HG03571 (cell line): ENCODE measurements around the gene INTS3.
A peak's percentile ranks its signal among the peaks of the same experiment; 100 is the strongest.
"Not testable (repeated sequence)": the region's sequence is repeated elsewhere in the genome, so short reads cannot be mapped to it uniquely, and the experiment has no call there.

ENCODE experiments used
- ATAC-seq: cut with Tn5 transposase; IDR thresholded peaks from one replicate; pipeline ENCODE4 v1.9.1; 2021; ENCODE audit not compliant: unreplicated experiment

Gene INTS3

DNA sequence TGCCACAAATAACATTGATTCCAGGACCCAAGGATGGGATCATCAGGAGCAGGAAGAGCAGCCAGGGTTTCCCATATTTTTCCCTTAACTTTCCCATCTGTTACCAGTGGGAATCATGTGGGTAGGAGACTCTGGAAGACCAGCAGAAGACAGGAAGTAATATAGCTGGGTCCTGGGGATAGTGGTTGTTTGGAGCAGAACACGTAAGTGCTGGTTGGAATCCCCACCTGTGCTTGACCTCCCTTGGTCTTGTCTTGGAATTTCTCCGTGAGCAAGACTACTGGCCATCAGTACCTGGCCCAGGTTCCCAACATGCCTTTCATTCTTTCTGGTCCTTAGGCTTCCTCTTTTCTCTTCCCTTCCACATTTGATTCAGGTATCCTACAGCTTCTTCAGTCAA lies 26.4 kb downstream of the INTS3 start:
- ATAC-seq = no peak

DNA sequence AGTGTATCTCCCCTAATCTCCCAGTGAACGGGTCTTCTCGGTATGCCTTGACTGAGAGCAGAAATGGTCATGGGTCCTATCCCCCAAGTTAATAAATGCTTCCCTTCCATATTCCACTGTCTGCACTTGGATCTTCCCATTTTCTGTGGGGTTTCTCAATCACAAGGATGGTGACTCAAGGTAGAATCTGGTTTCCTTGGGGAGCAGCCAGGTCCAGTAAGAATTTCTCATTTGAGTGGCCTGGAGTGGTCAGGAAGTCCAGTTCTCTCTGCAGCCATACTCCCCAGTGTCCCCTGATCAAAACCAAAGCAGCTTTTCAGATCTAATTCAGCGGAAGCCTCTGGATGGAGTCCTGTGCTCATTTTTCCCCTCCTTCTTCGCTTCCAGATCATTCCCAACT lies 32.6 kb downstream of the INTS3 start:
- no peak for ATAC-seq

DNA sequence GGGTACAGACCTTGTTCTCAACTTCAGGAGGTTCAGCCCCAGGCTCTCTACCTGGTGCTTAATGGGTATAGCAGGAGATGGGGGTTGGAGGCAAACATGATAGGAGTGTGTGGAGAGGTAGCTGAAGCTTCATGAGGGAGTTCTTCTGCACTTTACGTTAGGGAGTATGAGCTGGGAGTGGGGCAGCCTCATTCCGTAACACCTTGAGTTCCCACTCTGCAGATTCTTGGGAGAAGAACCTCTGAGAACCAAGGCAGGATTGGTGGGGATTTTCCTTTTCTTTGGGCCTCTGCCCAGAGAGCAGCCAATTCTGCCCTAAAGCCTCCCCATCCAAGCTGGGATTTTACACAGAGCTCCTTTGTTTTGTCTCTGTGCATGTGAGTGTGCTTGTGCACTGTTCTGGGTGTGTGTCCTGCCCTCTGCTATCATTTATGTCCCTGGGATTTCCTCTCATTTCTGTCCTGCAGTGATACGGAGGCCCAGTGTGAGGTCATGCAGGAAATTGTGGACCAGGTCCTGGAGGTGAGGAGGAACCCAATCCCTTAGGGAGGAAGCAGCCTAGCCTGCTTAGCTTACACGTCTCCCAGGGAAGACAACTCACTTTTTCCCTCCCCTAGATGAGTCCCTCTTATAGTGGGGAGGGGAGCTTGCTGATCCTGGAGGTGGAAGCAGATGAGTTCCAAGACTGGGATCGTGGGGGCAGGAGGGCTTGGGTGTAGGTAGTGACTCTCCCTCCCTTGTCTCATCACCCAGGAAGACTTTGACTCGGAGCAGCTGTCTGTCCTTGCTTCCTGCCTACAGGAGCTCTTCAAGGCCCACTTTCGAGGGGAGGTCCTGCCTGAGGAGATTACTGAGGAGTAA lies 35.7 kb downstream of the INTS3 start:
- no peak for ATAC-seq

DNA sequence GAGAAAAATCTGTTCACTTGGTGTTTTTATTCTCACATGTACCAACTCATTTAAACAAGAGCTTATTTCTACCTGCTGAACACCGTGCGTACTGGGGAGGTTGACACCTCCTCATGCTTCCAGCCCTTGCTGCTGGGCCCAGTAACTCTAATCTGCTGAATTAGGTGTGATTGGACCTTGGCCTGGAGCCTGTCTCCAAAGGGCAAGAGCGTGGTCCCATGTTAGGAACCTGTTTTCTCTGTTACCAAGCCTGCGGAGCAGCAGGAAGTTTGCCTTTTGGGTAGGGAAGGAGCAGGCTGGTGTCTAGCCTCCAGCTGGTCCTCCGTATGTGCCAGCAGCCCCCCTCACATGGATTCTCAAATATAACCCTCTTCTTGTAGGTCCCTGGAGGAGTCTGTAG lies 36.5 kb downstream of the INTS3 start:
- no peak for ATAC-seq

DNA sequence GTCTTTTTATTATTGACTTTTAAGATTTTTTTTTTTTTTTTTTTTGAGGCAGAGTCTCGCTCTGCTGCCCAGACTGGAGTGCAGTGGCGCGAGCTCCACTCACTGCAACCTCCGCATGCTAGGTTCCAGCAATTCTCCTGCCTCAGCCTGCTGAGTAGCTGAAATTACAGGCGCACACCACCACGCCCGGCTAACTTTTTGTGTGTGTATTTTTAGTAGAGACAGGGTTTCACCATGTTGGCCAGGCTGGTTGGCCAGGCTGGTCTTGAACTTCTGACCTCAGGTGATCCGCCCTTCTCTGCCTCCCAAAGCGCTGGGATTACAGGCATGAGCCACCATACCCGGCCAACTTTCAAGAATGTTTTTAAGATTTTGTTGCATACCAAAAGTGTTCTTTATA lies 38.8 kb downstream of the INTS3 start:
- ATAC-seq = not testable (repeated sequence)

DNA sequence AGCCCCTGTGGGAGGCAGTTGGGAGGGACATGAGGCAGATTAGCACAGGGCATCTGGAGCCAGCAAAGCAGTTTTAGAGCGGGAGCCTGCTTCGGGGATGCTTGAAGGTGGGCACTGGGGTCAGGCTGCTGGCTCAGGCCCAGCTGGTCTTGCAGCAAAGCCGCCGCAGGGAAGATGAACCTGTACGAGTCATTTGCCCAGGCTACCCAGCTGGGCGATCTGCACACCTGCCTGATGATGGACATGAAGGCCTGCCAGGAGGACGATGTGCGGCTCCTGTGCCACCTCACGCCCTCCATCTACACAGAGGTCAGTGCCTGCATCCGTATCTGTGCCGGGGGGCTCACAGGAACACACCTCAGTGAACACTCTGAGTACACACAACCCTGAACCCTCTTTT lies 39.7 kb downstream of the INTS3 start:
- no peak for ATAC-seq

DNA sequence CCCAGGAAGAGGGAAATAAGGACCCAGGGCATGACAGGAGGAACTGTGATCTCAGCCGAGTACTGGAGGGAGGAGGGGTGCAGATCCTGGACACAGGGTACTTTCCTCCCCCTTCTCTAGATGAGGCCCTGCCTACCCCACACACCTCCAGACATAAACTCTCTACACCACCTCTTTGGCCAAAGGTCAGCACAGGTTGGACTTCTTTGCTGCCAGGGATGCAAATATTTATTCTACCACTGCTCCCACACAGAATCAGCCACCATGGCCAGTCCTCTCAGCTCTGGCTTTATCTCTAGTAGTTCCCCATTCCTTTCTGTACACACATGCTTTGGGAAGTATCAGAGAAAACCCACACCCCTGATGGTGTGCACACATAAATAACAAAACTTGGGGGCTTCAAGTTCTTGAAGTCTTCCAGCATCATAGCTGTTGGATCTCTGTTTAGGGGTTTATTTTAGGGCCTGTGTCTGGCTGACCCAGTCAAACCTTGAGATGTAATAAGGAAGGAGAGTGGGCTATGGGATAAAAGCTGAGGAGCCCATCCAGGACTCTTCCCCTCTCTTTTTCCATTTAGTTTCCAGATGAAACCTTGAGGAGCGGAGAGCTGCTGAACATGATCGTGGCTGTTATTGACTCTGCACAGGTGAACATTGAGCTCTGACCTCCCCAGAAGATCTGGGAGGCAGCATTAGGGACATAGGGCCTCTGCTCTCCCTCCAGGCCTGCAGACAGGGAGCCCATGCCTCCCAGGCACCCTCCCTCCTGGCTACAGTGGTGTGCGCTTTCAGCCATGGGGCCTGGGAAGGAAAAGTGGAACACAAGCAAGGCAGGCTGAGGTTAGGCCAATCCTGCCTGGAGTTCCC lies 40.7 kb downstream of the INTS3 start:
- no peak for ATAC-seq

DNA sequence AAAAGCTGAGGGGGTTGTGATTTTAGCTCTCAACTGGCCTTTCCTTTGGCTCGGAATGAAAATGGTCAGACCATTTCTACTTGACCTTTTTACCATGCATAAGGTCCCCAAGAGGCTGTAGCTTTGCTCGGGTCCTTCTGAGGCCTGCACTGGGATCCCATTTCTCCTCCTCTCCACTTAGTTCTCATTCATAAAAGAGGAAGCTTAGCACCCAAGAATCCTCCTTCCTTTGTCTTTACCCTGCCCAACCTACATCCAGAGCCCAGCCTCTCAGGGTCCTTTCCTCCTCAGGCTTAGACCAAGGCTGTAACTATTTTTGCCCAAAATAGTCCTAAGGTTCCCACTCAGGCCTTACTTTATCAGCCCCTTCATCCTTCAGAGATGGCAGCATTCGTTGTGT lies 41.4 kb downstream of the INTS3 start:
- ATAC-seq = no peak

DNA sequence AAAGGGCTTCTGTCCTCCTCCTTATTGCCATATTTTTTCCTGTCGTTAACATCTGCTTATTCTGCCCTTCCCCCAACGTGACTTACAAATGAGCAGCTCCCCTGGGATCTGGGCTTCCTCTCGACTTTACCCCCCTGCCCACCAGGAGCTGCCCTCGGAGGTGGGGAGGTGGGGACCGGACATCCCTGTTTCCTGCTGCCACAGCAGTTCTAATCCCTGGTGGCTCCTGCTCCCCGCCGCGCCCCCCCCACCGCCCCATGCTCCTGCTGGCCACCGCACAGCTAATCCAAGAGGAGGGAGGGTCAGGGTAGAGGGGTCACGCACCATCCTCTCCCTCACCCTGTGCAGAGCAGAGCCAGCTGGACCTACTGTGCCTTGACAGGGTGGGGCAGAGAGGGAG lies 42.9 kb downstream of the INTS3 start:
- ATAC-seq = no peak

DNA sequence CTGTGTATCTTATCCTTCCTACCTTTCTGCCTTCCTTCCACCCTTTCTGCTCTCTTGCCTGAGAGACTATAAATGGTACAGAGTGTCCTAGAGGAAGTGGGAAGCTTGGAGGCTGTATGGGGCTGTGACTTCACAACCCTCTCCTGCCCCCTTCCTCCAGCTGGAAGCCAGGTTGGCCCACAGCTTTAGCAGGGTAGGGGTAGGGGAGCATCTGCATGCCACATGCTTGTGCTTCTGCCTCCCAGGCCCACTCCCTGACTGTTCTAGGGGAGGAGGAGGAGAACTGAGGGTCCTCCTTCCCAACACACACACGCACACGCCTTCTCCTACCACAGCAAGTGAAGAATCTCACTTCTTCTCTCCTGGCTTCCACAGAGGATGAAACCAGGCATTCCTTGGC lies 43.4 kb downstream of the INTS3 start:
- no peak for ATAC-seq

DNA sequence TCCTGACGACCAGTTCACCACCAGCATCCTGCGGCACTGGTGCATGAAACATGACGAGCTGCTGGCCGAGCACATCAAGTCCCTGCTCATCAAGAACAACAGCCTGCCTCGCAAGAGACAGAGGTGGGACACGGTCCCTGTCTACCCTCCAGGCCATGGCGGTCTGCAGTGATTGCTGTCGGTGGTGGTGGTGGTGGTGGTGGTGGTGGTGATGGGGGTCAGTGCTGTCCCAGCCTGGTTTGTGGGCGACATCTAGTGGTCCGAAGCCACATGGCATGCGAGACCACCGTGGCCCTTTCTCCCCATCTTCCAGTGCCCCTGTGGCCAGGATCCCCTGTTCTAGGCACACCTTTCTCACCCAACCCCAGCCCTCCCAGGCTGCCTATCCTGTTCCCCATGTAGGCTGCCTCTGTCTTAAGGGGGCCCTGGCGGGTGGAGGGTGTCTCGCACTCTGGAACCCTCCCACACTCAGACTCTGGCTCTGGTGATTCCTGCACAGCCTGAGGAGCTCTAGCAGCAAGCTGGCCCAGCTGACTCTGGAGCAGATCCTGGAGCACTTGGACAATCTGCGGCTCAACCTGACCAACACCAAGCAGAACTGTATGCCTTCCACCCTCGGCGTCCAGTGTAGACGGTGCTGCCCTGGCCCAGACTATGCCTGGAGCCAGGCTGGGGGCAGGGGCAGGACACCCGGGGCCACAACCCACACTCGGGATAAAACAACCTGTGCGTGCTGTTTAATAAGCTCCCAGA lies 44.2 kb downstream of the INTS3 start:
- no peak for ATAC-seq

DNA sequence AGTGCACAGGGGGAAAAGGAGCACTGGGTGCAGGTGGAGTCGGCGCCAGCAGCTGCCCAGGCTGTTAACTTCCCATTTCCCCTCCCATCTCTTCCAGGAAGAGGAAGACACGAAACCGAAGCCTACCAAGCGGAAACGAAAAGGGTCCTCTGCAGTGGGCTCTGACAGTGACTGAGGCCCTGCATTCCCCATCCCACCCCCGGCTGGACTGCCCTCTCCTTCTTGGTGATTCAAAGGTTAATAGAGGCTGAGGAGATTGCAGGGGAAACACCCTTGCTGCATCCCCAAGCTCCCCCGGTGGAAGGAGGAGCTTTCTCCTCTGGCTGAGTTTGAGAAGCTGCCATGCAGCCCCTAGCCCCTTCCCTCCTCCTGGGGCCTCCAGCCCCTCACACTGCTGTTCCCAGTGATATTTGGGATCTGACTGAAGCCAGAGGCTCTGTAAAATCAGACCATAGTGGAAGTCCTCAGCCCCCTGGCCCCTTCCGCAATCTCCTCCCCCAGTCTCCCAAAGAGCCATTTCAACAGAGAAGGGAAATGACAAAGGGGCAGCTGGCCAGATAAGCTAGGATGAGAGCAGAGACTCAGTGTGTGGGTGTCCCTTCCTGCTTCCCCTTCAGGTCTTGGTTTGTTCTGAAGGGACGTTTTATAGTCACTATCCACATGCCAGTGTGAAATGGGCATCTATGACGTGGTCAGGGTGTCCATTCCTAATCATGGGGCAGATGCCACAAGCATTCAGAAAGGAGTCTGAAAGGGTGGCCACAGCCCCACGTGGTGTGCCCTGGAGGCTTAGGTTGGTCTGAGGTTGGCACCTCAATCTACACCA lies 45.5 kb downstream of the INTS3 start:
- ATAC-seq = no peak

DNA sequence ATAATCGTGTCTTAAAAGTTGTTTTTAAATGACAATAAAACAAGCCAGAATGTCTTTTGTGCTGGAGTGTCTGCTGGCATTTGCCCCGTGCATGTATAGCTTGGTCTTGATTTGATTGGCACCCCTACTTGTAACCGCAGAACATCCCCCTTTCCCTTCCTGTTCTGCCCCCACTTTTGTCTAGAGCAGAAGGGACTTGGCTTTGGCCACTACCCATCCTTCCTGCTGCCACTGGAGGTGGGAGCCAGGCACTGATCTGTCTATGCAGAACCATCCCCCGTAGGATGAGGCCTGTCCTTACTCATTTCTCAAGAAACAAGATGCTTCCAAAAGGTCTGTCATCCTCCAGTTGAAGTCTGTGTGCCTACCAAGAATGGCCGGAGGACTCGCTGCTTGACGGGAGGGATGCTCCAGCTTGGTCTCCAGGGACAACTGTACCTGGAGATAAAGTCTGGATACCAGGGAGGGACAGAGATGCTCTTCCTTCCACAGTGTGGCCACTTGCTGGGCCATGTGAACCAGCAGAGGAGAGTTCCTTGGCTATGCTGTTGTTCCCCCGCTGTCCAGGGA lies 46.3 kb downstream of the INTS3 start:
- no peak for ATAC-seq

DNA sequence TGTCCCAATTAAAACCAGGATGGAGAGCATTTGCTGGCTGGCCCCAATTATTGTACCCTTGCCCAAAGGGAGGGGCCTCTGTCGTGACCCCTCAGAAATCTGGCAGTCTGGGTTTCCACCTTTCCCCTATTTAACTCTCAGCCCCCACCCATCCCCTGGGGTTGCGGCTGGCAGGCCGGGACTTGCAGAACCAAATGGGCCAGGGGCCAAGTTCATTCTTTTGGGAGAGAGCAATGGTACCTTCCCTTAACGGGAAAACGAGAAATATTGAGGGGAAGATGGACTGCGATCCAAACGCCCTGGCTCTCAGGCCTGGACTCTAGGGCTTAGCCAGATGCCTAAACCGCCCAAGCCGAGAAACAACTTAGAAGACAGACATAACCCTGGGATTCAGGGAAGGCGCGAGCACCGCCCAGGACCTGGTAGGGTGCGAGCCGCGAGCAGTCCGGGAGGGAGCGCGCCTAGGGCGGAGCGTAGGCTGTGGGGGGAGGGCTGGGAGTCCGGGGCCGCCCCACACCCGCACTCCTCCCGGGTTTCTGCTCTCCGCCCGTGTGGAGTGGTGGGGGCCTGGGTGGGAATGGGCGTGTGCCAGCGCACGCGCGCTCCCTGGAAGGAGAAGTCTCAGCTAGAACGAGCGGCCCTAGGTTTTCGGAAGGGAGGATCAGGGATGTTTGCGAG lies 47.1 kb downstream of the INTS3 start, which contains the start of gene SLC27A3:
TSS of gene SLC27A3 (plus strand) at position 628 of the 678 bp plus-strand sequence. CDS start 91 bp downstream, outside the sequence.
- peak; percentile 20 for ATAC-seq

DNA sequence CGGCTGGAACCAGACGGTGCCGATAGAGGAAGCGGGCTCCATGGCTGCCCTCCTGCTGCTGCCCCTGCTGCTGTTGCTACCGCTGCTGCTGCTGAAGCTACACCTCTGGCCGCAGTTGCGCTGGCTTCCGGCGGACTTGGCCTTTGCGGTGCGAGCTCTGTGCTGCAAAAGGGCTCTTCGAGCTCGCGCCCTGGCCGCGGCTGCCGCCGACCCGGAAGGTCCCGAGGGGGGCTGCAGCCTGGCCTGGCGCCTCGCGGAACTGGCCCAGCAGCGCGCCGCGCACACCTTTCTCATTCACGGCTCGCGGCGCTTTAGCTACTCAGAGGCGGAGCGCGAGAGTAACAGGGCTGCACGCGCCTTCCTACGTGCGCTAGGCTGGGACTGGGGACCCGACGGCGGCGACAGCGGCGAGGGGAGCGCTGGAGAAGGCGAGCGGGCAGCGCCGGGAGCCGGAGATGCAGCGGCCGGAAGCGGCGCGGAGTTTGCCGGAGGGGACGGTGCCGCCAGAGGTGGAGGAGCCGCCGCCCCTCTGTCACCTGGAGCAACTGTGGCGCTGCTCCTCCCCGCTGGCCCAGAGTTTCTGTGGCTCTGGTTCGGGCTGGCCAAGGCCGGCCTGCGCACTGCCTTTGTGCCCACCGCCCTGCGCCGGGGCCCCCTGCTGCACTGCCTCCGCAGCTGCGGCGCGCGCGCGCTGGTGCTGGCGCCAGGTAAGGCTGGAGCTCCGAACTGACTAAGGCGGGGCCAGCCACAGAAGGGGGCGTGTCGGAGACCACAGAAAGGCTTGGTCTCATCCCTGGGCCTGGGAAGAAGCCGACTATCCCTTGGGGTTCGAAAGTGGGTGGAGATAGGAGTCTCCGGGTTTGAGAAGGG lies 47.8 kb downstream of the INTS3 start:
- ATAC-seq = peak; percentile 58

DNA sequence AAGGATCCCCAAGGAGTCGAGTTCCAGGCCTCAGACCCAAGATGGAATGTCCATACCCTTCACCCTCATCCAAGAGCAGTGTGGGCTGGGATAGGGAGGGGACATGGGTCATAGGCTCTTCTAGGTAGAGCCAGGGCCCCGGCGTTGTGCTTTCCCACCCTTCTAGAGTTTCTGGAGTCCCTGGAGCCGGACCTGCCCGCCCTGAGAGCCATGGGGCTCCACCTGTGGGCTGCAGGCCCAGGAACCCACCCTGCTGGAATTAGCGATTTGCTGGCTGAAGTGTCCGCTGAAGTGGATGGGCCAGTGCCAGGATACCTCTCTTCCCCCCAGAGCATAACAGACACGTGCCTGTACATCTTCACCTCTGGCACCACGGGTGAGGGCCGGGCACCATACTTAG lies 48.5 kb downstream of the INTS3 start:
- no peak for ATAC-seq

DNA sequence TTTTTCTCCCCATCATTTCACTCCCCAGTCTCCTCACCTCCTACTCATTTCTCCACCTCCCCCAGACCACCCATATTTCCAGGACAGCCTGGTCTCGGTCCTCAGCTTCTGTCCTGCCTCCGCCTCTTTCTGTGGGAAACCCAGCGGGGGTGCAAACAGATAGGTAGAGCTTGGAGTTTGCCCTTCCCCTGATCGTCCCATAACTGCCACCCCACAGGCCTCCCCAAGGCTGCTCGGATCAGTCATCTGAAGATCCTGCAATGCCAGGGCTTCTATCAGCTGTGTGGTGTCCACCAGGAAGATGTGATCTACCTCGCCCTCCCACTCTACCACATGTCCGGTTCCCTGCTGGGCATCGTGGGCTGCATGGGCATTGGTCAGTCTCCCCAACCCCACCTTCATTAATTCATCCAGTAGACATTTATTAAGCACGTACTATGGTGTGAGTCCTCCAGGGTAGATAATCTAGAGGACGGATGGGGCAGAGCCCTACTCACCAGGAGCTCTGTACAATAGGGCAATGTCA lies 49.1 kb downstream of the INTS3 start:
- ATAC-seq = no peak

DNA sequence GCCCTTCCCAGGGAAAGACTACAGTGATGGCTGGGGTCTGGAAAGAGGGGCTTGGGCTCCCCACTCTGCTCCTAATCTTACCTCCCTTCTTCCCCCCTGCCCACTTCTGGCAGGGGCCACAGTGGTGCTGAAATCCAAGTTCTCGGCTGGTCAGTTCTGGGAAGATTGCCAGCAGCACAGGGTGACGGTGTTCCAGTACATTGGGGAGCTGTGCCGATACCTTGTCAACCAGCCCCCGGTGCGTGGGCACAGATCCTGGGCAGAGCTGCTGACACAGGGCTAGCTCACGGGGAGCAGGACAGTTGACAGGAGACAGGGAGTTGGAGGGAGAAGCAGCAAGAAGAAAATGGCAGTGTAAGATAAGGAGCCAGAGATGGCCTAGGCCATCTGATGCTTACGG lies 49.8 kb downstream of the INTS3 start:
- ATAC-seq = no peak
